HG03442 (cell line): Measurements from ENCODE around the gene TSPAN9.

Experiments
- ATAC-seq: cut with Tn5 transposase; IDR thresholded peaks from one replicate; pipeline ENCODE4 v1.9.1; 2021; ENCODE audit warnings: mild to moderate bottlenecking, moderate library complexity; ENCODE audit not compliant: unreplicated experiment

The TSPAN9 gene

GRCh38 chr12:3284405-3284804 is 207.2 kb downstream of the TSPAN9 start:
- no peak for ATAC-seq

- no peak for ATAC-seq
These were observed 208.4 kb downstream of the TSPAN9 start for GRCh38 chr12:3285570-3285969.

- no peak for ATAC-seq
These were observed 211.5 kb downstream of the TSPAN9 start for GRCh38 chr12:3288690-3289089.

- no peak for ATAC-seq
These were observed 212.5 kb downstream of the TSPAN9 start for GRCh38 chr12:3289702-3290101.

- no peak for ATAC-seq
These were observed 214.8 kb downstream of the TSPAN9 start for GRCh38 chr12:3291939-3292338.

- no peak for ATAC-seq
These were observed 215.7 kb downstream of the TSPAN9 start for GRCh38 chr12:3292677-3293412.

GRCh38 chr12:3293446-3294161 is 216.4 kb downstream of the TSPAN9 start:
- ATAC-seq = no peak

- no peak for ATAC-seq
These were observed 217.3 kb downstream of the TSPAN9 start for GRCh38 chr12:3294481-3294911.

- ATAC-seq = no peak
These were observed 218.0 kb downstream of the TSPAN9 start for GRCh38 chr12:3295225-3295624.

GRCh38 chr12:3295646-3296408 is 218.6 kb downstream of the TSPAN9 start:
- no peak for ATAC-seq

GRCh38 chr12:3296409-3296701 is 219.2 kb downstream of the TSPAN9 start:
- ATAC-seq = no peak

- ATAC-seq = no peak
These were observed 221.4 kb downstream of the TSPAN9 start for GRCh38 chr12:3298603-3299002.

GRCh38 chr12:3299929-3300832 is 223.0 kb downstream of the TSPAN9 start:
- ATAC-seq = peak; percentile 60

GRCh38 chr12:3300833-3301401 is 223.7 kb downstream of the TSPAN9 start:
- ATAC-seq = no peak

- no peak for ATAC-seq
These were observed 225.3 kb downstream of the TSPAN9 start for GRCh38 chr12:3302401-3303041.

GRCh38 chr12:3303410-3304136 is 226.4 kb downstream of the TSPAN9 start:
- no peak for ATAC-seq

- ATAC-seq = no peak
These were observed 227.4 kb downstream of the TSPAN9 start for GRCh38 chr12:3304436-3305165.

- ATAC-seq = no peak
These were observed 228.3 kb downstream of the TSPAN9 start for GRCh38 chr12:3305464-3305863.
